Stimulated activated CD8-positive, alpha-beta memory T cell treated with anti-CD3 and anti-CD28 coated beads, Interleukin-4, amount 100 ng/mL, for 4 hours (primary cell): ENCODE data around the gene PROK2.

Experiments used
- DNase-seq, 2 donors: peaks; one replicate each; pipeline ENCODE4 v3.0.0-alpha.2; 2020; ENCODE audit warnings: low read depth in 2 of 2, low spot score in 1 of 2

The PROK2 gene, protein sequence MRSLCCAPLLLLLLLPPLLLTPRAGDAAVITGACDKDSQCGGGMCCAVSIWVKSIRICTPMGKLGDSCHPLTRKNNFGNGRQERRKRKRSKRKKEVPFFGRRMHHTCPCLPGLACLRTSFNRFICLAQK

DNA sequence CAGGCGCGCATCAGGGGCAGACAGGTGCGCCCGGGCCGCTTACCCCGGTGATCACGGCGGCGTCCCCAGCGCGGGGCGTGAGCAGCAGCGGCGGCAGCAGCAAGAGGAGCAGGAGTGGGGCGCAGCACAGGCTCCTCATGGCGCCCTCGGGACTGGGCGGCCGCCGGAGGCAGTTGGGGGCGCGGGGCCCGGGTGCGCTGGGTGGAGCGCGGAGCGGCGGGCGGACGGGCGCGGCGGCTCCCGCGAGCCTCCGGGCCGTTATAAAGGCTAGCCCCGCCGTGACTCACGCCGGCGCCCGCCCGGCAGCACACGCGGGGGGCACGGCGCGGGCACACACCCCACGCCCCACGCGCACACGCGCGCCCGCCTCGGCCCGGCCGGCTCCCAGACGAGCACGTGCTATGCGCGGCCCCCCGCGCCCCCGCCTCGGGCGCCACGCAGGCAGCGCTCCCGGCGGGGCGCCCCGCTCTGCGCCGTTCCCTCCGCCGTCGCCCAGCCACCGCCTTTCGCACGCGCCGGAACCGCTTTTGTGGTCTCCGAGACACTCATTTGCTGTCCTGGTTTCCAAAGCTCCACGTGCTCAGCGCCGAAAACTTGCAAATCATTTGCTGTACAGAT, at the start of gene PROK2:
TSS of gene PROK2 (minus strand) at position 235 of the 618 bp plus-strand sequence. CDS start at position 139, 96 bp downstream.
- DNase-seq: no peak

DNA sequence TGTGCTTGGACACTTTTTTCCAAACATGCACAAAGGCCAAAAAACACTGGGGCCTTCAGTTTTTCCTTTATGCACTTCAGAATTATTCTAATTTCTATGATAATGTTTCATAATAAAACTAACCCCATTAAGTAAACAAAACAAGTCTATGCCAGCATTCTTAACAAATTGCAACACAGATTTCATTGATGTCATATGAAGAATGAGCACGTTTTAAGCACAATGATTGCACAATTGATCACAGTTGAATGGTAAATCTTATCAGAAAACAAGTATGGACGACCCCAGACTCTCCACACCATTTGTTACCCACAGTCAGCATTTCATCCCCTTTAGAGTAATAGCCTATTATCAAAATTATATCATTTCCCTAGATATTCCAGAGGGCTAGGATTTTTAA, 46.7 kb upstream of the PROK2 start:
- no peak for DNase-seq

DNA sequence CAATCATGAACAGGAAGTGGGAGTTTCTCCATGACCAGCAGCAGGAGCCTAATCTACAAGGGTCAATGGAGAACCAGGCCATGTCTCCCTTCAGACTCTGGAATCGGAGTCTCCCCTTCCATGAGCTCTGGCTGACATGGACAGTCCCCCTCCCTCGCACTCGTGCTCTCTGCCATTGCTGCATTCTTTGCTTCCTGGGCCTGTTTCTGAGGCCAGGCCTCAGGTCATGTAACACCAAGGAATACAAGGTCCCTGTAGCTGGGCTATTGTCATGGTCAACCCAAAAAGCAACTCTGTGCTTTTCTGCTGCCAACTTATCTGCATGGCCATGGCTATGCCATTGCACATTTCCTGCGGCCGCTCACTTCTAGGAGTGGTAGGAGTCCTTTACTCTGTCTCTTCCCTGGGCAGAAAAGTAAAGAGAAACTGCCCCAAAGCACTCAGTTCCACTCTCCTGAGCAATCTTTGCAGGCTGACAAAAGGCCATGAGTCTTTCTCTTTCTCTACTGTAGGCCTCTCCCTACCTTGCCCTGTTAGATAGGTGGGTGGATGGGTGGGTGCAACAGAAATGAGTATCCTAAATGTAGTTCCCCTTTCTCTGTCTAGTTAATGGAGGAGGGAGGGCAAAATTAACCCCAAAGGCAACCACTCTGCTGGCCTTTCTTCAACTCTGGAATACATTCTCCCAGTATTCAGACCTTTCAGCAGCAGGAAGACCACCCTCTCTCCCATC, 40.8 kb upstream of the PROK2 start:
- no peak for DNase-seq

DNA sequence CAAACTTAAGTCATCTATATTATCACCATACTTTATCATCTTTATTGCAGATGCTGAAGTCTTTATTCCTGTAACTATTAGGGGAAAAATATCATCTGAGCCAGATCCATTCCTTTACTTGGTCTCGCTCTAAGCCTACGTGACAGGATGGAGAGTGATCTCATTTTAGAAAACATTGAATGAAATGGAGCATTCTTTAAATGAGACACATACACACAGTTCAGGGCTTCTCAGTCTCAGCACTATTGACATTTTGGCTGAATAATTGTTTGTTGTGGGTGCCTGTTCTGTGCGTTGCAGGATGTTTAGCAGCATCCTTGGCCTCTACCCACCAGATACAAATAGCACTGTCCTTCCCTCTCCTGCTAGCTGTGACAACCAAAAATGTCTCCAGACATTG, 36.2 kb upstream of the PROK2 start:
- DNase-seq: no peak

DNA sequence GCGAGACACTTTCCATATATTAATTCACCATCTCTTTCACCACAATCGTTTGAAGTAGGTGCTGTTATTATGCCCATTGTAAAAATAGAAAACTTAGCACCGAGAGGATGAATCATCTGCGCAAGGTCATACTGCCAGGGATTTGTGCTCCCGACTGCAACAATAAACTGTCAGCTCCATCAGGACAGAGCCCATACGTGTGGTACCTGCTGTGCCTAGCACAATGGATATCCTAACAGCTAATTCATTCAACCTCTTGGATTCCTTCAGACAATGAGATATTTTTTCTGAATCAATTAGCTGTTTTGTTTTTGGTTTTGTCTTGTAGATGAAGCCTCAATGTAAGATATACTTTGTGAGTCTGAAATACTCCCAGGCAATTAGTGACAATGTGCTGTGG, 32.3 kb upstream of the PROK2 start:
- DNase-seq: no peak

DNA sequence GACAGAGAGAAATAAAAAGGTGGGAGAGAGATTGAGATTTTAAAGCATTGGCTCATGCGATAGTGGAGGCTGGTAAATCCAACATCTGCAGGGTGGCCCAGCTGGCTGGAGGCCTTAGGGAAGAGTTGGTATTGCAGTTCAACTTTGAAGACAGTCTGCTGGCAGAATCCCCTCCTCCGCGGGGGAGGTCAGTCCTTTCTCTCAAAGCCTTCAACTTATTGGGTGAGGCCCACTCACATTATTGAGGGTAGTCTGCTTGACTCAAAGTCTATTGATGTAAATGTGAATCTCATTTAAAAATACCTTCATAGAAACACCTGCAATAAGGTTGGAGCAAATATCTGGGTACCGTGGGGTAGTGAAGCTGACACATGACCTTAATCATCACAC, 31.8 kb upstream of the PROK2 start:
- DNase-seq: no peak

DNA sequence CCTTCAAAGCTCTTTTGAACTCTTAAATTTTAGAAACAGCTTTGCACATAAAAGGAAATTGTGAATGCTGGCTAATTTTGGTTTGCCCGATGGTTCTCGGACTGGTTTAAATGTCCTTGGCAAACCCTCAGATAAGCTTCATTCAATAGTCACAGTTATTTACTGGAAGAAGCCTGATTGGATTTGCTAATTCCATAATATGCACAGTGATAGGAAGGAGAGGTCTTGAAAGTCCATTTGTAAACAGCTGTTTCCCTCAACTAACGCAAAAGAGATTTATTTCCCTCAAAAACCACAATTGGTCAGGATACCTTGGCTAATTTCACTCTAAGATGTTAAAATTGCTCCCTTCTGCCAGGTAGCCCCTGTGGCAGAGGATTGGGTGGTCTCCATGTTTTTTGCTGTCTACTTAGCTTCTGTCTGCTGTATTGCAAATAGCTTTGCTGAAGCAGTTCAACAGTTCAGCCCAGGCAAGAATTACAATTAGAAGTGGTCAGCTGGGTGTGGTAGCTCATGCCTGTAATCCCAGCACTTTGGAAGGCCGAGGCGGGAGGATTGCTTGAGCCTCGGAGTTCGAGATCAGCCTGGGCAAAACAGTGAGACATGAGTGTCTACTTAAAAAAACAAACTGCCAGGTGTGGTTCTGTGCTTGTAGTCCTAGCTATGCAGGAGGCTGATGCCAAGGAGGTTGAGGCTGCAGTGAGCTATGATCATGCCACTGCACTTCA, 30.6 kb upstream of the PROK2 start:
- DNase-seq: no peak

DNA sequence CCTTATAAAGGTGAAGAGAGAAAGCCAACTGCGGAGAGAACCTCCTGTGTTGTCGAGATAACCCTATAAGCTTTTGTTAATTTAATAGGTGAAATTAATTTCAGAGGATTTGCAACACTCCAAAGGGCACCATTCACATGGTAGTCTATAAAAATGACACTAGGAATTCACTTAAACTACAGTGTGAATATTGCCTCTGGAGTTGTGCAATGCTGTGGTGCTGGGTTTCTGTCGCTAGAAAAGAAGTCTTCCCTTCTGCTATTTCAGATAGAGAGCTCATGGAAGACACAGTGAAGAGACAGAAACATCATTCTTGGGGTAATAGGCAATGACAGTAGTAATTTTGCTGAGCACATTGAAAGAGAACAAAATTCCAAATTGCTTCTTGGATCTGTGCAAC, 28.8 kb upstream of the PROK2 start:
- no peak for DNase-seq

DNA sequence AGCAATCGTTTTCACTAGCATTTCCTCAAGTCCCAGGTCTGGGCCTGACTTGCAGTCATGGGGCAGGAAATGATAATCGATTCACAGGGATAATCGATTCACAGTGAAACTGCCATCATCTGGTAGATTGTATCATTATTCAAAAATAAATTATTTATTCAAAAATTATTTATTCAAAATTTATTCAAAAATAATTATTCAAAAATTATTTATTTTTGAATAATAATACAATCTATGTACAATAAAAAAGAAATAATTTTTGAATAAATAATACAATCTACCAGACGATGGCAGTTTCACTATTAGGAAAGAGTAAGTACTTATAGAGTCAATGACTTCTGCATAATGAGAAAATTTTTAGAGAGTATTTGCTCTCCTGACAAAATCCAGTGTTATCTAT, 28.1 kb upstream of the PROK2 start:
- no peak for DNase-seq

DNA sequence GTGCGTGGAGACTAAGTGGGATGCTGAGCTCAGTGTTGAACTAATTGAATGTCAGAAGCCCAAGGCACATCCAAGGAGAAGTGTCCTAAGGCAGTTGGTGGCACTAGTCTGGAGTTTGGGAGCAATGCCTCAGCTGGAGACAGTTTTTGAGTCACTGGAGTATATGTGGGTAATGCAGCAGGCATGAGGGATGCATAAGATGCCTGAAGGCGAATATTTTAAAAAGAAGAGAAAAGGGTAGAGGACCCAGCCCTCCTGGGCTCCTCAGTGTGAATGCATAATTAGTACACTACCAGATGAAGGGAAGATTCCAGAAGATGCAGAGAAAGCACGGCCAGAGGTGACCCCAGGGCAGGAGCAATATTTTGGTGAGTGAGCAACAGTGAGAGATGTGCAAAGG, 25.1 kb upstream of the PROK2 start:
- no peak for DNase-seq

DNA sequence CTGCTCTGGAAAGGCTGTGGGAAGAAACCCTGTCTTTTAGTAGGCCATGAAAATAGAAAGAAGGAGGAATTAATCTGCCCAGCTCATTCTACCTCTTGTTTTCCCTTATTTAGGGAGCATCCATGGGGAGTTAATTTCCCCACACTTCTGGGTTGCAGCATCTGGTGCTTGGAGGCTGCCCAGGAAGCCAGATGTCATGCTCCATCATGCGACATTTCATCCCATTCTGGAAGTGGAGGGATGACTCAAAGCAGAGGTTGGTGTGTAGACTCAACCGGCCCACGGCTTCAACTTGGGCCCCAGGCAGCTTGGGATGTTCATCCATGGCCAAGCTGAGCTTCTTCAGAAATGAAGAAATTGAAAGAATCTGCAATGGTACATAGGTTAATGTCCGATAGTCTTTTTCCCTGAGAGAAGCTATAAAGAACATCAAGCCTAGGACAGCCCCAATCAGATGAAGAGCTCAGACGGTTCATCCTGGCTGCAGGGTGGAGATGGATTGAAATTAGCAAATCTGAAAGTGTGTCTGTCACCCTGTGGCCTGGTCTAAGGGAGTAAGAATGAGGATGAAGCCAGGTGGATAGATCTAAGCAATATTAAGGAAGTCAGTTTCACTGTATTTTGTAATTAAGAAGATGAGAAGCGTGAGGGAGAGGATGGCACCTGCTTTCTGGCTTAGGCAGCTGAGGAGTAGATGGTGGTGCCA, 24.5 kb upstream of the PROK2 start:
- no peak for DNase-seq

DNA sequence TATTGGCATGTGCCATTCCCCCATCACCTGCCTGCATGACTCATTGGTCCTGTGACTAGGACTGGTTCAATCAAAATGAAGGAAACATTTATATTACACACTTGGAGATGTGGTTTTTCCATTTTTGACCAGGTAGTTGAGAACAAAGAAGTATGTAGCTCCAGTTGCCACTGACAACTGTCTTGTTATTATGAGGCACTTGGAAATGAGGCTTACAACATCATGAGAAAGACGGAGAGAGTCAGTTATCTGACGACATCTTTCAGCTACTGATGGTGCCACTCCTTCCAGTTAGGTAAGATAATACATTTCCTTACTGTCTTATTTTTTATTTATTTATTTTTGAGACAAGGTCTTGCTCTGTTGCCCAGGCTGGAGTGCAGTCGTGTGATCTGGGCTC, 21.8 kb upstream of the PROK2 start:
- no peak for DNase-seq

DNA sequence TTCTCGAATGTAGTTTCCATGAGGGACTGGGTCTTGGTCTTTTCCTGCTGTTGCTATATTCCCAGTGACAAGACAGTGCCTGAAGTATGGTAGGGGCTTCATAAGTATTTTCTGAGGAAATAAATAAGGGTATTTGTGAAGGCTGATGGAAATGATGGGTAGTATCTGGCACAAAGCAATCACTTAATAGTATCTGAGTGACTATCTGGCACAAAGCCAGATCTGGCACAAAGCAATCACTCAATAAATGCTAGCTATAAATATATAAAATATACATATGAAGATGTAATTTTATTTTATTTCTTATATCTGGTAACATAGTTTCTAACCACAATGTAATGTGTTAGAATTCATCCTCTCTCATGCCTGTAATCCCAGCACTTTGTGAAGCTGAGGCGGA, 20.7 kb upstream of the PROK2 start:
- no peak for DNase-seq

DNA sequence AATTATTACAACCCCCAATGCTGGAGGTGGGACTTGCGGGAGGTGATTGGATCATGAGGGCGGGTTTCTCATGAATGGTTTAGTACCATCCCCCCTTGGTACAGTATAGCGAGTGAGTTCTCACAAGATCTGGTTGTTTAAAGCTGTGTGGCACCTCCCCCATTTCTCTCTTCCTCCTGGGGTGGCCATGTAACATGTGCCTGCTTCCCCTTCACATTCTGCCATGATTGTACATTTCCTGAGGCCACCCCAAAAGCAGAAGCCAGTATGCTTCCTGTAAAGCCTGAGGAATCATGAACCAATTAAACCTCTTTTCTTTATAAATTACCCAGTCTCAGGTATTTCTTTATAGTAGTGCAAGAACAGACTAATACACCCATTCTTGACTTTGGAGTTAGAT, 20.3 kb upstream of the PROK2 start:
- no peak for DNase-seq

DNA sequence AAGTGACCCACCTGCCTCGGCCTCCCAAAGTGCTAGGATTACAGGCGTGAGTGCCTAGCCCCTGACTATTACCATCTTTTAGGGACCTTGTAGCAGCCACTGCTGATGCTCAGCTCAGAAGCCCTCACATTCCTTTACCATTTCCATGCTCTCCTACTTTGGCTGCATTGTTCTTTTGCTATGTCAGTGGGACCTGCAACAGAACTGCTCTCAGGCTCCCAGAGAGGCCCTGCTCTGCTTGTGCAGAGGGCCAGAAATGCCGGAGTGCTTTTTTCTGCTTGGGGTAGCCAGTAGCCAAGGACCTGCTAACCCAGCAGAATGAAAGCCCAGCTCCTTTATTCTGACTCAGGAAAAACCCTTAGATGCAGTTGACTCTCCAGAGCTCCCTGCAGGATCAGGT, 18.3 kb upstream of the PROK2 start:
- DNase-seq: no peak

DNA sequence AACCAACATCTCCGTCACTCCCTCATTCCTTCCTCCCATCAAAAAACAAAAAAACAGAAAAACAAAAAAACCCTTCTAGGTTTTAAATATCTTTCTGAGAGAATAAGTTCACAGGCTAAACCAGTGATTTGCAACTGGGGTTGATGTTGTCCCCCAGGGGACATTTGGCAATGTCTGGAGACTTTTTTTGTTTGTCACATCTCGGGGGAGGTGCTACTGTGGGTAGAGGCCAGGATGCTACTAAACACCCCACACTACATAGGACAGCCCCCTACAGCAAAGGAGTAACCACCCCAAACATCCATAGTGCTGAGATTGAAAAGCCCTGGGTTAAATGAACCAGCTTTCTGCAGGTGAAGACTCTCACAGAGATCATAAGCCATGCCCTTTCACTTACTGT, 17.0 kb upstream of the PROK2 start:
- no peak for DNase-seq

DNA sequence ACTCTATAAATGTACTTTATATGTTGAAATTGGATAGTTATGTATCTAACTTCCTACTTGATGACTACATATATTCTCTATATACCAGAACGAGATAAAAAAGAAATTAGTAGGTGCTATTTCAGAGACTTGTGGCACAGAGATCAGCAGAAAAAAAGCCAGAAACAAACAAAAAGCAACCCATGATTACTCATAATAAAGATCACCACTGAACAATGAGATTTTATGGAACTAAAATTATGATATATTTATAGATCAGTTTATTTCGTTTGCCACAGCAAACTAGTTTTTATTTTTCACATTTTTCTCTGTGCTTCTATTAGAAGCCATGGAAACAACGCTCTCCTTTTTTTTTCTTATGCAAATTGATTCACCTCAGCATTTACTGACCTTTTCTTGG, 15.1 kb upstream of the PROK2 start:
- no peak for DNase-seq

DNA sequence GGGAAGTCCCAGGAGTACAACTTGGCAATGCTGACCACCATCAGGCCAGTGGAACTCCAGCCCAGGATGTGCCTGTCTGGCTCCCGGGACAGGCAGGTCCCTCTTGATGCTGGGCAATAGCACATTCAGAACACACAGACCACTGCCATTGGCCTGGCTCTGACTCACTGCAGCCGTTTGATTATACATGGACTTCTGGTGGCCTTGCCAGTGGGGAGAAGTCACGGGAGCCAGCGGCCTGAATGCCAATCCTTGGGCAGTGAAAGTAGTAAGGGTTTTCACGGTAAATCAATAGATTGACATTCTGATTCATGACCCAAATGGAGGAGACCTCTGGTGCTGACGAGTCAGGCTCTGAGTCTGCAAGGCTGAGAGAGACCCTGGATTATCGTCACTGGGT, 12.5 kb upstream of the PROK2 start:
- no peak for DNase-seq

DNA sequence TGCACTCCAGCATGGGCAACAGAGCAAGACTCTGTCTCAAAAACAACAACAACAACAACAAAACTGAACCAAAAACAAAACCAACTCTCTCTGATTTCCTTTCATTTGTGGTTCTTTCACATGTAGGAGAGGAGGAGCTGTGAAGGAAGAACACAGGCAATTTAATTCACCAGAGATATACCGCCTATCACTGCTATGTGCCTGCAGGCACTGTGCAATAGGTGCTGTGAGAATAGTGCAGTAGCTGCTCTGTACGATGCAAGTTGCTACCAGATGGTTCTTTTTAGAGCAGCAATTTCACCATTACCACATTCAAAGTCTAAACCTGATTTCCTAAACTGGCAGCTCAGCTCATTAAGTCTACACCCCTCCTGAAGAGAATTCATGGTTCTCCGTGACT, 11.3 kb upstream of the PROK2 start:
- no peak for DNase-seq

DNA sequence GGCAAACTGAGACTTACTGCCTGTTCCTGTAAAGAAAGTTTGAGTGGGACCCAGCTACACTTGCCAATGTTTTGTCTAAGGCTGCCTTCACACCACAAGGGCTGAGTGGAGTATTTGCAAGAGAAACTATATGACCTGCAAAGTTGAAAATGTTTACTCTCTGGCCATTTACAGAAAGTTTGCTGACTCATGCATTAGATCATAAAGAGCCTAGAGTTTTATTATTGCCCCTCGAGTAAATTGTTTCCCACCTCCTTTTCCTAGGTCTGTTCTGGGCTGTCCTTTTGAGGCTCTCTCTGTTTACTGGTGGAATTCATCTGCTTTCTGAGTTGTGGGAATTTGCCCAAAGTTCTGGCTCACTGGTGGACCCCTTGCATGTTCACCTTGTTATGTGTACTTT, 6.7 kb upstream of the PROK2 start:
- no peak for DNase-seq

DNA sequence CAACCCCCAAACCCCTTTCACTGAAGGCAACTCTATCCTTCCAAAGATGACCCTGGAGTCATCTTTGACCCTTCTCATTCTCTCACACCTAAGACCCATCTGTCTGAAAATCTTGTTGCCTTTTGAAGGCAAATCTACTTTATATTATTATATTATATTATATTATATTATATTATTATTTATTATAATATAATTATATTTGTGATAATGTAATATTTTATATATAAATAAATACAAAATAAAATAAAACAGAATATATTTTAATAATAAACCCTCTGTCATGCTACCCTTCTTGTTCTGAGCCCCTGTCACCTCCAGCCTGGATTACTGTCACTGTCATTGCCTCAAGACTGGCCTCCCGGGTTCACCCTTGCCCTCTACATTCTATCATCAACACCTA, 5.0 kb upstream of the PROK2 start:
- no peak for DNase-seq
